ENCODE results near the gene ZBTB44.
"Not testable (repeated sequence)": the region's sequence is repeated elsewhere in the genome, so short reads cannot be mapped to it uniquely, and the experiment has no call there.

ZBTB44 gene

DNA sequence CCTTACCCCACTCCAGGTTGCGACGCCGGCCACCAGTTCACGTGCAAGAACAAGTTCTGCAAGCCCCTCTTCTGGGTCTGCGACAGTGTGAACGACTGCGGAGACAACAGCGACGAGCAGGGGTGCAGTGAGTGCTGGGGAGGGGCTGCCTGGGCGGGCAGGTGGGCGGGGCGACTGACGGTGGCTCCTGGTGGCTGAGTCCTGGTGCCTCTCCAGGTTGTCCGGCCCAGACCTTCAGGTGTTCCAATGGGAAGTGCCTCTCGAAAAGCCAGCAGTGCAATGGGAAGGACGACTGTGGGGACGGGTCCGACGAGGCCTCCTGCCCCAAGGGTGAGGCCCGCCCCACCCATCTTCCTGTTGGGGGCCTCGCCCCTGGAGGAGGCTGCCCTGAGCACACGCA lies 116.4 kb downstream of the ZBTB44 start:
- TF ChIP-seq, protein P1, sequence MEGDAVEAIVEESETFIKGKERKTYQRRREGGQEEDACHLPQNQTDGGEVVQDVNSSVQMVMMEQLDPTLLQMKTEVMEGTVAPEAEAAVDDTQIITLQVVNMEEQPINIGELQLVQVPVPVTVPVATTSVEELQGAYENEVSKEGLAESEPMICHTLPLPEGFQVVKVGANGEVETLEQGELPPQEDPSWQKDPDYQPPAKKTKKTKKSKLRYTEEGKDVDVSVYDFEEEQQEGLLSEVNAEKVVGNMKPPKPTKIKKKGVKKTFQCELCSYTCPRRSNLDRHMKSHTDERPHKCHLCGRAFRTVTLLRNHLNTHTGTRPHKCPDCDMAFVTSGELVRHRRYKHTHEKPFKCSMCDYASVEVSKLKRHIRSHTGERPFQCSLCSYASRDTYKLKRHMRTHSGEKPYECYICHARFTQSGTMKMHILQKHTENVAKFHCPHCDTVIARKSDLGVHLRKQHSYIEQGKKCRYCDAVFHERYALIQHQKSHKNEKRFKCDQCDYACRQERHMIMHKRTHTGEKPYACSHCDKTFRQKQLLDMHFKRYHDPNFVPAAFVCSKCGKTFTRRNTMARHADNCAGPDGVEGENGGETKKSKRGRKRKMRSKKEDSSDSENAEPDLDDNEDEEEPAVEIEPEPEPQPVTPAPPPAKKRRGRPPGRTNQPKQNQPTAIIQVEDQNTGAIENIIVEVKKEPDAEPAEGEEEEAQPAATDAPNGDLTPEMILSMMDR (IDR thresholded peaks at IDR 0.05; ENCODE audit: low read depth, low read length, missing control alignments) = no peak
- DNase-seq (ENCODE audit: low read depth) = no peak

DNA sequence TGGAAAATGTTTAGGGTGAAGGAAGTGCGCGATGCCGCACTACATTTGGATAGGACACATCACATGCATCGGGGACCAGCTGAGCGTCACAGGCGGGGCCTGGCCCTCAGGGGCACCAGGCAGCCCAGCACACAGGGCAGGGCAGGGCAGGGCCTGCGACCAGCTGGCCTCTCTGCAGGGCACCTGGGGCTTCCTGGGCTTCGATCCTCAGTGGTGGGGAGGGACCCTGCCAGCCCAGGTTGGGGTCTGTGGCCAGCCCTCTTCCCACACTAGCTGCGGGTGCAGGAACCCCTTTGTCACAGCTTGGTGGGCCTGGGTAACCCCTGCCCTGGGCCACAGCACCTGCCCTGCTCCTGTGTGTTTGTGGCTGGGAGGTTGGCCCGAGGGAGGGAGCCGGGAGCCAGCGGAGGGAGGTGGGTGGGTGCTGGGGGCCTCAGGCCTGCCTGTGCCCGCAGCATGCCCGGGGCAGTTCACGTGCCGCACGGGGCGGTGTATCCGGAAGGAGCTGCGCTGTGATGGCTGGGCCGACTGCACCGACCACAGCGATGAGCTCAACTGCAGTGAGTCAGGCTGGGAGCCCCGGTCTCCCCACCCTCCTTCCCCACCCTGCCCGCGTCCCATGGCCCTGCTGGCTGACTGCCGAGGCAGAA lies 117.2 kb downstream of the ZBTB44 start:
- no peak overlapping the region for H3K4me3 ChIP-seq (ENCODE audit: low read depth, low read length)
- TF ChIP-seq, protein P1 (IDR thresholded peaks at IDR 0.05; ENCODE audit: low read depth, low read length, missing control alignments) = no peak
- no peak for DNase-seq (ENCODE audit: low read depth)

More for the DNA sequence above, 116.4 kb downstream of the ZBTB44 start:
- H3K4me3 ChIP-seq (ENCODE audit: low read depth, low read length) = no peak overlapping the region

DNA sequence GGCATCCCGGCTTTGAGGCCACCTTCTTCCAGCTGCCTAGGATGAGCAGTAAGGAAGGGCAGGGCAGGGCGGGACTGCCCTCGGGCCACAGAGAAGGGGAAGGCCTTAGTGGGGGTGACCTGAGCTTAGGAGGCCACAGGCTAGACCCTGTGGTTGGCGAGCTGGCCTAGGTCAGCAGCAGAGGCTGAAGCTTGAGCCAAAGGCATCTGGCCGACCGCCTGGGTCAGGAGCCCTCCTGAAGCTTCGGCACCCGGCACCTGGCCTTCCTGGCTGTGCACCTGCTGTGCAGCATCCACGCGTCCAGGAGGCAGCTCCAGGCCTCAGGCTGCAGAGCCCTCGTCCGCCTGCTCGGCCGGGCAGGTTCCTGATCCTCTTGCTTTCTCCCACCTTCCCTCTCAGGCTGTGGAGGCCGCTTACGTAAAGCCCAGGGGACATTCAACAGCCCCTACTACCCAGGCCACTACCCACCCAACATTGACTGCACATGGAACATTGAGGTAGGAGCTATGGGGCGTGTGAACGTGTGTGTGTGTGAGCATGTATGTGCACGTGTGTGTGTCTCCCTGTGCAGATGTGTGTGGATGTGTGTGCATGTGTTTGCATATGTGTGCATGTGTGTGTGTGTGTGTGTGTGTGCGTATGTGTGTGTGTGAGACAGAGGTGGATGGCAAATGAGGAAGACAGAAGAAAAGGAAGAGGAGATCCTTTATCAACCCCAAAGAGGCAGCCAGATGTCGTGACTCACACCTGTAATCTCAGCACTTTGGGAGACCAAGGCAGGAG lies 120.3 kb downstream of the ZBTB44 start:
- TF ChIP-seq, protein P1 (IDR thresholded peaks at IDR 0.05; ENCODE audit: low read depth, low read length, missing control alignments) = no peak
- no peak overlapping the region for H3K4me3 ChIP-seq (ENCODE audit: low read depth, low read length)
- DNase-seq (ENCODE audit: low read depth) = no peak

DNA sequence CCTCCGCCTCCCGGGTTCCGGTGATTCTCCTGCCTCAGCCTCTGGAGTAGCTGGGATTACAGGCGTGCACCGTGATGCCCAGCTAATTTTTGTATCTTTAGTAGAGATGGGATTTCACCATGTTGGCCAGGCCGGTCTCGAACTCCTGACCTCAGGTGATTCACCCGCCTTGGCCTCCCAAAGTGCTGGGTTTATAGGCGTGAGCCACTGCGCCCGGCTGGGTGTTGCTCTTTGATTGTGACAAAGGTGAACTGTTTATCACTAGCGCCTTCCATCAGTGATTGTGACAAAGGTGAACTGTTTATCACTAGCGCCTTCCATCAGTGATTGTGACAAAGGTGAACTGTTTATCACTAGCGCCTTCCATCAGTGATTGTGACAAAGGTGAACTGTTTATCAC lies 121.2 kb downstream of the ZBTB44 start:
- not testable (repeated sequence) for DNase-seq (ENCODE audit: low read depth)

DNA sequence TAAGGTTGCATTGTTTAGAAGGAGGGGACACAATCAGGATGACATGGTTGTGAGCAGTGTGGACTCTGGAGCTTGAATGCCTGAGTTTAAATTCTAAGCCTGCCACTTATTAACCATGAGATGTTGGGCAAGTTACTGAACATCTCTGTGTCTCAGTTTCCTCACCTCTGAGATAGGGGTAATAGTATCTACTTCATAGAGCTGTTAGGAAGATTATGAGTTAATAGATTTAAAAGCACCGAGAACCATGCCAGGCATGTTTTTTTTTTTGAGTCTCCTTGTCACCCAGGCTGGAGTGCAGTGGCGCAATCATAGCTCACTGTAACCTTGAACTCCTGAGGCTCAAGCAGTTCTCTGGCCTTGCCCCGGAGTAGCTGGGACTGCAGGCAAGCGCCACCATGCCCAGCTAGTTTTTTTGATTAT lies 121.9 kb downstream of the ZBTB44 start:
- DNase-seq (ENCODE audit: low read depth) = no peak
- TF ChIP-seq, protein P1 (IDR thresholded peaks at IDR 0.05; ENCODE audit: low read depth, low read length, missing control alignments) = no peak
- no peak overlapping the region for H3K4me3 ChIP-seq (ENCODE audit: low read depth, low read length)

More for the DNA sequence above, 121.2 kb downstream of the ZBTB44 start:
- not testable (repeated sequence) for H3K4me3 ChIP-seq (ENCODE audit: low read depth, low read length)

DNA sequence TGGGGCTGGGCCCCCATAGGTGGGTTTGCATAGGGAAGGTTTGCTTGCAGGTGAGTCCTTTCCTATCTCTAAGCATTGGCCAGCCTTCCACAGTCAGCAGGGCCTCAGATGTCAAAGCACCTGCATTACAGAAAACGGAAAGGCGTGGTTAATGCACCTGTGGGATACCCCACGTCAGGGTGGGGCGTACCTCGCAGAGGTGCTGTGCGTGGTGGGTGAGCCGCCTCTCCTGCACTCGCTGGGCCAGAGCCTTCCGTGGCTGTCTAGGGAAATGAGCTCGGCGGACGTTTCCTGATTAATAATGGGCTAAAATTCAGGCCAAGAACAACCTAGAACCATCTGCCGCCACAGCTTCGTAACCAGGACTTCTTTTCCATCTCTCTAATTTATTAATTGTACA lies 122.8 kb downstream of the ZBTB44 start:
- TF ChIP-seq, protein P1 (IDR thresholded peaks at IDR 0.05; ENCODE audit: low read depth, low read length, missing control alignments) = no peak
- no peak overlapping the region for H3K4me3 ChIP-seq (ENCODE audit: low read depth, low read length)
- DNase-seq (ENCODE audit: low read depth) = no peak

DNA sequence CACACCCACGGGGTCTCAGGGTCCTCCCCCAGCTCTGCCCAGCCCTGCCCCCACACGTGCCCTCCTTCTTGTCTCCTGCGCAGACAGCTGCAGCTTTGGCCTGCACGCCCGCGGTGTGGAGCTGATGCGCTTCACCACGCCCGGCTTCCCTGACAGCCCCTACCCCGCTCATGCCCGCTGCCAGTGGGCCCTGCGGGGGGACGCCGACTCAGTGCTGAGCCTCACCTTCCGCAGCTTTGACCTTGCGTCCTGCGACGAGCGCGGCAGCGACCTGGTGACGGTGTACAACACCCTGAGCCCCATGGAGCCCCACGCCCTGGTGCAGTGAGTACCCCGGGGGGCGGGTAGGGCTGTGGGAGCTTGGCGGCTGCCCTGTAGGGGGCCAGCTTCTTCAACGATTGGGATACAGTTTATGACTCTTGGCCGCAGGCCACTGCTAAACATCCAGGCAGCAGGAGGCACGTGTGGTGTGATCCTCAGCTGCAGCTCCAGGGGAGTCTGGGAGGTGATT lies 124.3 kb downstream of the ZBTB44 start:
- TF ChIP-seq, protein P1 (IDR thresholded peaks at IDR 0.05; ENCODE audit: low read depth, low read length, missing control alignments) = no peak
- H3K4me3 ChIP-seq (ENCODE audit: low read depth, low read length) = no peak overlapping the region
- DNase-seq (ENCODE audit: low read depth) = no peak
